ENCODE results near the gene CTDSP1.

GRCh38 chr2:218434456-218434855, 34.8 kb downstream of the CTDSP1 start:
- TF ChIP-seq REST (IDR thresholded peaks at IDR 0.05; ENCODE audit: low read depth) = no peak
- no peak for TF ChIP-seq RAD21 (IDR thresholded peaks at IDR 0.05; ENCODE audit: low read depth)
- no peak for TF ChIP-seq CEBPB (IDR thresholded peaks at IDR 0.05)
- TF ChIP-seq MAX (IDR thresholded peaks at IDR 0.05) = no peak
- no peak for TF ChIP-seq CREB1 (IDR thresholded peaks at IDR 0.05; ENCODE audit: low read depth)
- no peak for TF ChIP-seq EP300 (IDR thresholded peaks at IDR 0.05; ENCODE audit: borderline replicate concordance)
- TF ChIP-seq FOXM1 (IDR thresholded peaks at IDR 0.05; ENCODE audit: borderline replicate concordance, low read depth) = no peak

All from Ishikawa (cell line).